Kidney (tissue), 14 donors: Measurements from ENCODE around the gene IL2RG. TPM values are rescaled to one million over a fixed set of nuclear protein-coding genes. Genes with fewer than 3 reads are reported as not detected.

Experiments
- DNase-seq, 5 donors: peaks; one replicate each; pipeline ENCODE4 v3.0.0-alpha.2; 2013 to 2020
- FAIRE-seq: peaks from 2 replicates; lab custom pipeline; 2012; peaks lifted over from hg19 to GRCh38; lab: Jason Lieb, UNC
- H3K27ac ChIP-seq, 2 donors: one replicate each; pipeline ENCODE4 v1.7.0; 2013; ENCODE audit warnings: low read depth in 2 of 2, low read length in 2 of 2, inconsistent platforms in 1 of 2
- H3K27me3 ChIP-seq: one replicate; pipeline ENCODE4 v1.7.1; 2013; ENCODE audit warnings: low read length, inconsistent platforms; ENCODE audit not compliant: control insufficient read depth, insufficient read depth
- H3K36me3 ChIP-seq, 3 donors: one replicate each; pipeline versions ENCODE4 v1.7.0 to v1.7.1; 2013; ENCODE audit warnings: low read length in 3 of 3, control low read depth in 1 of 3, inconsistent platforms in 1 of 3; ENCODE audit not compliant: insufficient read depth in 3 of 3, control insufficient read depth in 2 of 3
- H3K4me1 ChIP-seq, 3 donors: one replicate each; pipeline versions ENCODE4 v1.7.0 to v1.7.1; 2013; ENCODE audit warnings: low read length in 3 of 3, inconsistent platforms in 1 of 3, low read depth in 1 of 3; ENCODE audit not compliant: control insufficient read depth in 2 of 3, insufficient read depth in 2 of 3
- H3K4me3 ChIP-seq, 3 donors: one replicate each; pipeline versions ENCODE4 v1.7.0 to v1.8.1; 2013; ENCODE audit warnings: low read length in 3 of 3, control low read depth in 1 of 3, inconsistent platforms in 1 of 3
- H3K9ac ChIP-seq, 3 donors: one replicate each; pipeline versions ENCODE4 v1.7.0 to v1.7.1; 2013; ENCODE audit warnings: low read length in 3 of 3, control low read depth in 1 of 3, inconsistent platforms in 1 of 3
- H3K9me3 ChIP-seq, 3 donors: one replicate each; pipeline versions ENCODE4 v1.7.0 to v1.7.1; 2013; ENCODE audit warnings: low read length in 3 of 3, control low read depth in 1 of 3, inconsistent platforms in 1 of 3; ENCODE audit not compliant: control insufficient read depth in 2 of 3, insufficient read depth in 1 of 3
- CTCF ChIP-seq: IDR thresholded peaks from 3 replicates; pipeline ENCODE4 v1.5.1; 2012; ENCODE audit warnings: mild to moderate bottlenecking, moderate library complexity, borderline replicate concordance; ENCODE audit not compliant: insufficient read depth; ENCODE audit errors: extremely low read depth
- intact Hi-C: fragments of 100-400 bp; cut with DNase I; formaldehyde crosslinking; loops from one replicate; pipeline ENCODE4 v1.11.1; 2022
- polyA plus RNA-seq: library from polyadenylated mRNA; stranded (reverse); fragments of 350-450 nt; fragmentation: Illumina TruSeq; extraction: RNeasy Lipid Tissue Mini Kit (QIAGEN cat#74804); gene quantifications from one replicate; pipeline ENCODE4 v1.2.3, GENCODE V29; 2014; ENCODE audit warnings: low read depth, low replicate concordance; ENCODE audit not compliant: insufficient read depth
- total RNA-seq: library from RNA; stranded (reverse); fragmentation: NEBNext Ultra II Directional; extraction: Animal tissue kit (Norgen Biotek cat#: 25700); gene quantifications from one replicate; pipeline ENCODE4 v1.2.1, GENCODE V29; 2021
- donor health status: control.
- donor health status: control.
- donor health status: control.
- donor health status: control.
- donor health status: control.
- donor health status: DM: yes; HTN: yes; CAD: no.
- donor health status: Normal renal cell carcinoma (clear cell type).

Gene IL2RG
- total and polyA plus RNA-seq, 2 donors from 2014 or later = 3.1 to 15.0 TPM

- peak in 4 of 5 donors; percentile 19 to 64 (median 44) for DNase-seq
These were observed 13.1 kb downstream of the IL2RG start for GRCh38 chrX:71098302-71098701.

GRCh38 chrX:71096760-71097032 is 14.7 kb downstream of the IL2RG start:
- Histone ChIP-seq H3K27me3 (no peaks in the 10 kb centered on the region), H3K4me3 (peak overlapping the region; percentile 11 to 90 (median 42)), H3K36me3 (no peaks in the 10 kb centered on the region), H3K9me3 (no peaks in the 10 kb centered on the region), H3K9ac (peak overlapping the region in 1 of 3 donors; percentile 58), H3K4me1 (peaks cover 0 to 2% (median 0%) of the 10 kb centered on the region in 3 donors), H3K27ac (no peak overlapping the region)
- DNase-seq (no peak), FAIRE-seq (no peak)
- intact Hi-C loops = no loop called here
- TF ChIP-seq CTCF = no peak

More at GRCh38 chrX:71098302-71098701, 13.1 kb downstream of the IL2RG start:
- Histone ChIP-seq H3K9me3 (no peaks in the 10 kb centered on the region), H3K9ac (no peak overlapping the region), H3K36me3 (no peaks in the 10 kb centered on the region), H3K4me3 (no peak overlapping the region), H3K27me3 (no peaks in the 10 kb centered on the region), H3K4me1 (peaks cover 0 to 2% (median 0%) of the 10 kb centered on the region in 3 donors), H3K27ac (no peak overlapping the region)
- intact Hi-C loops = no loop called here
- no peak for FAIRE-seq
- TF ChIP-seq CTCF = peak; percentile 47

GRCh38 chrX:71095981-71096759 is 15.2 kb downstream of the IL2RG start:
- peak overlapping the region; percentile 5 to 70 (median 58) for H3K9ac ChIP-seq
- no peaks in the 10 kb centered on the region for H3K36me3 ChIP-seq
- H3K9me3 ChIP-seq = no peaks in the 10 kb centered on the region
- intact Hi-C loops = no loop called here
- DNase-seq = peak in 3 of 5 donors; percentile 46 to 74 (median 54)
- no peak for TF ChIP-seq CTCF
- H3K27me3 ChIP-seq = no peaks in the 10 kb centered on the region
- no peak for FAIRE-seq
- H3K27ac ChIP-seq = no peak overlapping the region
- peaks cover 0 to 2% (median 0%) of the 10 kb centered on the region in 3 donors for H3K4me1 ChIP-seq
- H3K4me3 ChIP-seq = peak overlapping the region; percentile 74 to 90 (median 77)
